PFSK-1 (cell line): ENCODE results near the gene CEBPE.

ENCODE experiments used
- FOXP2 ChIP-seq: optimal IDR thresholded peaks from 2 replicates; pipeline ENCODE3; 2011; ENCODE audit warnings: borderline replicate concordance, control low read depth, inconsistent platforms; ENCODE audit not compliant: insufficient read depth; ENCODE audit errors: extremely low read length, extremely low read depth
- POLR2AphosphoS5 ChIP-seq: IDR thresholded peaks from 2 replicates; pipeline ENCODE4 v1.6.1; 2012; ENCODE audit warnings: low read depth, mild to moderate bottlenecking, control low read depth, low read length, moderate library complexity
- REST ChIP-seq, 2 experiments: IDR thresholded peaks; 2 replicates each; pipeline versions ENCODE4 v1.6.1 to v1.8.0; 2011 to 2012; ENCODE audit warnings: low read depth in 2 of 2, low read length in 2 of 2, control low read depth in 1 of 2, inconsistent platforms in 1 of 2, mild to moderate bottlenecking in 1 of 2, moderate library complexity in 1 of 2; ENCODE audit not compliant: insufficient read depth in 1 of 2
- SIN3A ChIP-seq: IDR thresholded peaks from 2 replicates; pipeline ENCODE4 v1.6.1; 2012; ENCODE audit warnings: mild to moderate bottlenecking, low read length, moderate library complexity, borderline replicate concordance; ENCODE audit not compliant: insufficient read depth
- TAF1 ChIP-seq: IDR thresholded peaks from 2 replicates; pipeline ENCODE4 v1.6.1; 2012; ENCODE audit warnings: low read length, control low read depth, borderline replicate concordance; ENCODE audit not compliant: insufficient read depth

The CEBPE gene

GRCh38 chr14:23071244-23071920, 47.7 kb downstream of the CEBPE start:
- TF ChIP-seq TAF1 (peak; percentile 90; the same call in 1 of the 2 replicates), FOXP2 (no peak), REST (IDR thresholded peaks at IDR 0.05; ENCODE audit: insufficient read depth in 1 of 2, low read depth in 2 of 2, low read length in 2 of 2) (no peak), POLR2AphosphoS5 (peak; percentile 80), SIN3A (0 out of 2 replicates have a peak, but pooled peaks have one; percentile 43)

- no peak for TF ChIP-seq FOXP2
- no peak for TF ChIP-seq REST (IDR thresholded peaks at IDR 0.05; ENCODE audit: insufficient read depth in 1 of 2, low read depth in 2 of 2, low read length in 2 of 2)
- TF ChIP-seq POLR2AphosphoS5 = no peak
- TF ChIP-seq SIN3A = no peak
- TF ChIP-seq TAF1 = no peak
Measured at GRCh38 chr14:23070262-23071129, 48.6 kb downstream of the CEBPE start.

- no peak for TF ChIP-seq FOXP2
Measured at GRCh38 chr14:23069413-23069806, 49.6 kb downstream of the CEBPE start.

- no peak for TF ChIP-seq SIN3A
- TF ChIP-seq FOXP2 = no peak
- TF ChIP-seq POLR2AphosphoS5 = no peak
- no peak for TF ChIP-seq TAF1
- TF ChIP-seq REST (IDR thresholded peaks at IDR 0.05; ENCODE audit: insufficient read depth in 1 of 2, low read depth in 2 of 2, low read length in 2 of 2) = no peak
Measured at GRCh38 chr14:23068789-23069412, 50.2 kb downstream of the CEBPE start.

- TF ChIP-seq FOXP2 (no peak), REST (IDR thresholded peaks at IDR 0.05; ENCODE audit: insufficient read depth in 1 of 2, low read depth in 2 of 2, low read length in 2 of 2) (no peak), TAF1 (no peak), SIN3A (no peak), POLR2AphosphoS5 (no peak)
Measured at GRCh38 chr14:23067847-23068788, 50.9 kb downstream of the CEBPE start.
